Measurements from ENCODE around the gene DOCK1. TPM values are rescaled to one million over a fixed set of nuclear protein-coding genes. Genes with fewer than 3 reads are reported as not detected.

Gene DOCK1
- total RNA-seq, 1 donor from 2014 or later, result 72.6 TPM

- H3K27ac ChIP-seq, result no peak overlapping the region
- Mint-ChIP-seq H3K36me3 (peaks cover 28% of the 10 kb centered on the region), H3K9me3 (no peaks in the 10 kb centered on the region), H3K27me3 (ENCODE audit: insufficient read depth, low read depth) (peaks cover 3% of the 10 kb centered on the region), H3K4me3 (no peak overlapping the region), H3K27ac (peak overlapping the region; percentile 83), H3K4me1 (peaks cover 12% of the 10 kb centered on the region)
- H3K36me3 ChIP-seq, result no peaks in the 10 kb centered on the region
- no peak for DNase-seq (ENCODE audit: low spot score)
- TF ChIP-seq EZH2 (IDR thresholded peaks at IDR 0.05) (no peak), CTCF (IDR thresholded peaks at IDR 0.05) (no peak), EZH2phosphoT487 (IDR thresholded peaks at IDR 0.05) (no peak)
- H3K4me2 ChIP-seq, result no peak overlapping the region
- no peak overlapping the region for H2AFZ ChIP-seq (replicated peaks)
- H3K9me3 ChIP-seq (ENCODE audit: low read depth), result no peaks in the 10 kb centered on the region
- no peaks in the 10 kb centered on the region for H3K27me3 ChIP-seq
- H3K9ac ChIP-seq, result no peak overlapping the region
- peaks cover 86% of the 10 kb centered on the region for H3K79me2 ChIP-seq (ENCODE audit: low read depth)
- peaks cover 15% of the 10 kb centered on the region for H3K4me1 ChIP-seq
- H3F3A ChIP-seq (ENCODE audit: low read depth), result no peaks in the 10 kb centered on the region
- peaks cover 16% of the 10 kb centered on the region for H4K20me1 ChIP-seq (ENCODE audit: low read depth)
- no peak overlapping the region for H3K4me3 ChIP-seq
Observed at GRCh38 chr10:126924180-126924914, 19.1 kb downstream of the DOCK1 start.

GRCh38 chr10:126924915-126925300 is 19.7 kb downstream of the DOCK1 start:
- peaks cover 14% of the 10 kb centered on the region for H4K20me1 ChIP-seq (ENCODE audit: low read depth)
- peaks cover 3% of the 10 kb centered on the region for H3K27me3 Mint-ChIP-seq (ENCODE audit: insufficient read depth, low read depth)

GRCh38 chr10:126926568-126926967 is 21.3 kb downstream of the DOCK1 start:
- Mint-ChIP-seq H3K27ac (no peak overlapping the region), H3K4me3 (no peak overlapping the region), H3K36me3 (peaks cover 30% of the 10 kb centered on the region), H3K9me3 (no peaks in the 10 kb centered on the region), H3K27me3 (ENCODE audit: insufficient read depth, low read depth) (peaks cover 3% of the 10 kb centered on the region), H3K4me1 (peaks cover 12% of the 10 kb centered on the region)
- H3K79me2 ChIP-seq (ENCODE audit: low read depth), result peaks cover 87% of the 10 kb centered on the region
- H3K4me3 ChIP-seq, result no peak overlapping the region
- TF ChIP-seq EZH2phosphoT487 (IDR thresholded peaks at IDR 0.05), result no peak
- TF ChIP-seq CTCF (IDR thresholded peaks at IDR 0.05), result no peak
- no peak for TF ChIP-seq EZH2 (IDR thresholded peaks at IDR 0.05)
- H4K20me1 ChIP-seq (ENCODE audit: low read depth), result peaks cover 16% of the 10 kb centered on the region
- H3K4me1 ChIP-seq, result peaks cover 8% of the 10 kb centered on the region
- H3K9me3 ChIP-seq (ENCODE audit: low read depth), result no peaks in the 10 kb centered on the region
- H3K36me3 ChIP-seq, result no peaks in the 10 kb centered on the region
- no peak overlapping the region for H2AFZ ChIP-seq (replicated peaks)
- H3K27me3 ChIP-seq, result no peaks in the 10 kb centered on the region
- H3F3A ChIP-seq (ENCODE audit: low read depth), result no peaks in the 10 kb centered on the region
- no peak for DNase-seq (ENCODE audit: low spot score)
- no peak overlapping the region for H3K27ac ChIP-seq
- H3K4me2 ChIP-seq, result no peak overlapping the region
- no peak overlapping the region for H3K9ac ChIP-seq

More at GRCh38 chr10:126924915-126925300, 19.7 kb downstream of the DOCK1 start:
- H3K27me3 ChIP-seq, result no peaks in the 10 kb centered on the region
- Mint-ChIP-seq H3K4me1 (peaks cover 12% of the 10 kb centered on the region), H3K4me3 (no peak overlapping the region), H3K27ac (no peak overlapping the region), H3K36me3 (peaks cover 32% of the 10 kb centered on the region), H3K9me3 (no peaks in the 10 kb centered on the region)
- no peak overlapping the region for H3K4me2 ChIP-seq
- peaks cover 9% of the 10 kb centered on the region for H3K4me1 ChIP-seq
- DNase-seq (ENCODE audit: low spot score), result no peak
- no peaks in the 10 kb centered on the region for H3K9me3 ChIP-seq (ENCODE audit: low read depth)
- no peak overlapping the region for H3K4me3 ChIP-seq
- no peaks in the 10 kb centered on the region for H3F3A ChIP-seq (ENCODE audit: low read depth)
- no peak overlapping the region for H2AFZ ChIP-seq (replicated peaks)
- H3K9ac ChIP-seq, result no peak overlapping the region
- TF ChIP-seq CTCF (IDR thresholded peaks at IDR 0.05) (no peak), EZH2 (IDR thresholded peaks at IDR 0.05) (no peak), EZH2phosphoT487 (IDR thresholded peaks at IDR 0.05) (no peak)
- H3K79me2 ChIP-seq (ENCODE audit: low read depth), result peaks cover 87% of the 10 kb centered on the region
- no peaks in the 10 kb centered on the region for H3K36me3 ChIP-seq
- no peak overlapping the region for H3K27ac ChIP-seq
